ENCODE results near the gene CFAP46.

GRCh38 chr10:132834891-132835847 lies 107.2 kb downstream of the CFAP46 start:
- TF ChIP-seq CTCF (IDR thresholded peaks at IDR 0.05 in 8 of 11, conservative IDR thresholded peaks at IDR 0.05 in 3 of 11) (no peak), POLR2AphosphoS5 (IDR thresholded peaks at IDR 0.05) (no peak), POLR2A (IDR thresholded peaks at IDR 0.05) (no peak)

Measured in spleen (tissue), 7 donors.